DMS79 treated with DMSO at 0.1 percent for 48 hours (cell line): ENCODE data around the gene FBLN5.
"Not testable (repeated sequence)": the region's sequence is repeated elsewhere in the genome, so short reads cannot be mapped to it uniquely, and the experiment has no call there.

Source experiments
- DNase-seq: peaks from one replicate; lab custom pipeline; 2025; lab: John Stamatoyannopoulos, UW

Gene FBLN5

GRCh38 chr14:91862417-91862816 is 85.1 kb downstream of the FBLN5 start:
- no peak for DNase-seq

- no peak for DNase-seq
Measured at GRCh38 chr14:91861091-91861490, 86.4 kb downstream of the FBLN5 start.

GRCh38 chr14:91860238-91860637 is 87.3 kb downstream of the FBLN5 start:
- no peak for DNase-seq

- DNase-seq = no peak
Measured at GRCh38 chr14:91858536-91859275, 88.8 kb downstream of the FBLN5 start.

GRCh38 chr14:91857614-91858013 is 89.9 kb downstream of the FBLN5 start:
- no peak for DNase-seq

GRCh38 chr14:91854327-91854934 is 93.1 kb downstream of the FBLN5 start:
- no peak for DNase-seq

GRCh38 chr14:91851563-91851962 is 95.9 kb downstream of the FBLN5 start:
- DNase-seq = no peak

- DNase-seq = no peak
Measured at GRCh38 chr14:91848504-91849001, 98.9 kb downstream of the FBLN5 start.

GRCh38 chr14:91847693-91848092 is 99.8 kb downstream of the FBLN5 start:
- no peak for DNase-seq

GRCh38 chr14:91845652-91846051 is 101.8 kb downstream of the FBLN5 start:
- DNase-seq = no peak

- DNase-seq = not testable (repeated sequence)
Measured at GRCh38 chr14:91845056-91845455, 102.4 kb downstream of the FBLN5 start.

- no peak for DNase-seq
Measured at GRCh38 chr14:91844029-91844428, 103.5 kb downstream of the FBLN5 start.

- no peak for DNase-seq
Measured at GRCh38 chr14:91843437-91843836, 104.1 kb downstream of the FBLN5 start.

- DNase-seq = no peak
Measured at GRCh38 chr14:91841065-91841464, 106.4 kb downstream of the FBLN5 start.

- no peak for DNase-seq
Measured at GRCh38 chr14:91839749-91840148, 107.7 kb downstream of the FBLN5 start.

- DNase-seq = no peak
Measured at GRCh38 chr14:91837076-91837475, 110.4 kb downstream of the FBLN5 start.

GRCh38 chr14:91835920-91836843 is 111.3 kb downstream of the FBLN5 start:
- peak; percentile 93 for DNase-seq

GRCh38 chr14:91835197-91835919 is 112.1 kb downstream of the FBLN5 start:
- peak; percentile 54 for DNase-seq

- DNase-seq = peak; percentile 64
Measured at GRCh38 chr14:91834571-91834970, 112.9 kb downstream of the FBLN5 start.

- DNase-seq = peak; percentile 91
Measured at GRCh38 chr14:91831337-91831736, 116.2 kb downstream of the FBLN5 start.

- DNase-seq = peak; percentile 100
Measured at GRCh38 chr14:91830777-91831176, 116.7 kb downstream of the FBLN5 start.

- peak; percentile 71 for DNase-seq
Measured at GRCh38 chr14:91829511-91829910, 118.0 kb downstream of the FBLN5 start.
